Measurements from ENCODE around the gene HES7.
"Not testable (repeated sequence)": the region's sequence is repeated elsewhere in the genome, so short reads cannot be mapped to it uniquely, and the experiment has no call there.

HES7 gene

DNA sequence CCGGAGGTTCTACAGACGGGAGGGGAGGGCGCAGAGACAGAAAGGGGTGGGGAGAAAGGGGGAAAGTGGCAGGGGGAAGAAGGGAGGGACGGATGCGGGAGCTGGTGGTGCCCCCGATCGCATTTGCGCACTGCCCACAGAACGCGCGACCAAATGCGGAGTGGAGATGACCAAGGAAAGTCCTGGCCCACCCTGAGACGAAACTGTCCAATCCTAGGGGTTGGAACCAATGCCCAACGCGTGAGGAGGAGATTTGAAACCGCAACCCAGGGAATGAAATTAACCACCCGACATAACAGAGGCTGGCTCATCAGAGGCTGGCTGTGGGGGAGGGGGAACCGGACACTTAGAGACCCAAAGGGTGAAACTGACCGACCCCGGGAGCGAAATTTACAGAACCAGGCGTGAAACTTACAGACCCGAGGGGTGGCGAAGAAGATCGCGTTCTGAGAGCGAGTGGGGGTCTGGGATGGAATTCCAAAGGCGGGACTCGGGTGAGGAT lies 1.4 kb downstream of the HES7 start:
- peak; percentile 59 for DNase-seq (ENCODE audit: low read depth, low spot score)

DNA sequence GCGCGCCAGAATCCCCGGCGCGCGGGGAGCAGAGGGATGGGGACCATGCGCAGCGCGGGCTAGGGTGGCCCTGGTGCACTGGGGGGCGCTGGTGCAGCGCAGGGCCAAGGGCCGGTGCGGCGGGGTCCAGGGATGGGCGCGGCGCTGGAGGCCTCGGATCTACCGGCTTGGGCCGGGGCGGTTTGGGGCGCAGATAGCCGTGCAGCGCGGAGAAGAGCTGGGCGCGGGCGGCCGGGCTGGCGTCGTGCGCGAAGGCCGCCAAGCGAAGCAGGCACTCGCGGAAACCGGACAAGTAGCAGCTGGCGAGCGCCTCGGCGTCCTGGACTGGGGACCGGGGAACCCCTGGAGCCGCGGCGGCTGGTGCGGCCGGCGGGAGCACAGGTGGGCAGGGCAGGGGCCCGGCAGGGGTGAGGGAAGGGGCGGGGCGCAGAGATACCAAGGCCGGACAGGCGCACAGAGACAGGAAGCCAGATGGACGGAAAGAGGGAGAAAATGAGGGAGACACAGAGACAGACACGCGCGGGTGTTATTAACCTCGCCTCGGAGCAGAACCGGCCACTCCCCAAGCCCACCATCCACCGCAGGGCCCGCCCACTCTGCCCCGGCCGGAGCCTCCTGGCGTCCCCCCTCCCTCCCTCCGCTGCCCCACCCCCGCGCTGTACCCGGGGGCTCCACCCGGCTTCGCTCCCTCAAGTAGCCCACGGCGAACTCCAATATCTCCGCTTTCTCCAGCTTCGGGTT lies 2.1 kb downstream of the HES7 start:
- DNase-seq (ENCODE audit: low read depth, low spot score) = peak; percentile 86

DNA sequence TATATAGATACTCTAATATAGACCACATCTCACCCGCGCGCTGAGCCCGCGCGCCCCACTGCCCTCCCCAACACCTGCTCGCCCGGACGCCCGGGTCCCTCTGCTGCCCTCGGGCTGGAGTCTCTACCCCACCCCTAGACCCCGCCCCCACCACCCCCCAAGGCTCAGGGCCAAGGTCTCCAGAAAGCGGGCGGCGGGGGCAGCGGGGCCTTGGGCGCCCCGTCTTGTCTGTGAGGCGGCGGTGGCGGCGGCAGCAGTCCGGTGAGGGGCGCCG lies 2.6 kb downstream of the HES7 start:
- DNase-seq (ENCODE audit: low read depth, low spot score) = no peak

DNA sequence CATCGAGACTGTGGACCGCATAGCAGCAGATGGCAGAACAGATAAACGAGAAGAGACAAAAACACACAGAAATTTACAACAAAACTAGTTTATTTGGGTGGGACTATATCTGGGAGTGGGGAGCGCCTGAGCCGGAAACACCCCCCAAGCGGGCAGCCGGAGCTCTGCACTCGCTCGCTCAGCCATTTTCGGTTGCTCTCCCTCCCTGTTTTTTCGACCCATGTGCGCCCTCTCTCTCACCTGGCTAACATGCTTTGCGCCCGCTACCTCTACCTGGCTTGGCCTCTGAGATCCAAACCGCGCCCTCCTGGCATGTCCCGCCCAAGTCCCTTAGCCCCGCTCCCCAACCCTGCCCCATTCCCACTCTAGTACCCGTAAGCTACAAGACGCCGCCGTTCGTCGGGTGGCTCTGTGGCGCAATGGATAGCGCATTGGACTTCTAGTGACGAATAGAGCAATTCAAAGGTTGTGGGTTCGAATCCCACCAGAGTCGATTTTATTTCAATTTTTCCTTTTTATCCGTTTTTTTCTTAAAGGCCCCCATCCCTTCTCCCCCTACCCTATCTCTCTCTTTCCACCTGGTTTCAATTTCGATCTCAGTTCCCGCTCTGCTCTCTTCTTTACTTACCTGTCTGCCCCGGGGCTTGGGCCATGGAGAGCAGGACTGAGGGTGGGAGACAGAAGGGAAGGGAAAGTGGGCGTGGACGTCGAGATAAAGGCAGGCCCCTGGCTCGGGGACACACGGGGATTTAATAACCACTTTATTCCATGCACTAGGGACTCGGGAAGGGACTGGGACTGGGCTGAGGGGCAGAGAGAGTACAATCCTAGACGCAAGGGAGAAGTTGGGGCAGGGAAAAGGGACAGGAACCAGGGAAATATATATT lies 3.1 kb downstream of the HES7 start:
- DNase-seq (ENCODE audit: low read depth, low spot score) = peak; percentile 82

DNA sequence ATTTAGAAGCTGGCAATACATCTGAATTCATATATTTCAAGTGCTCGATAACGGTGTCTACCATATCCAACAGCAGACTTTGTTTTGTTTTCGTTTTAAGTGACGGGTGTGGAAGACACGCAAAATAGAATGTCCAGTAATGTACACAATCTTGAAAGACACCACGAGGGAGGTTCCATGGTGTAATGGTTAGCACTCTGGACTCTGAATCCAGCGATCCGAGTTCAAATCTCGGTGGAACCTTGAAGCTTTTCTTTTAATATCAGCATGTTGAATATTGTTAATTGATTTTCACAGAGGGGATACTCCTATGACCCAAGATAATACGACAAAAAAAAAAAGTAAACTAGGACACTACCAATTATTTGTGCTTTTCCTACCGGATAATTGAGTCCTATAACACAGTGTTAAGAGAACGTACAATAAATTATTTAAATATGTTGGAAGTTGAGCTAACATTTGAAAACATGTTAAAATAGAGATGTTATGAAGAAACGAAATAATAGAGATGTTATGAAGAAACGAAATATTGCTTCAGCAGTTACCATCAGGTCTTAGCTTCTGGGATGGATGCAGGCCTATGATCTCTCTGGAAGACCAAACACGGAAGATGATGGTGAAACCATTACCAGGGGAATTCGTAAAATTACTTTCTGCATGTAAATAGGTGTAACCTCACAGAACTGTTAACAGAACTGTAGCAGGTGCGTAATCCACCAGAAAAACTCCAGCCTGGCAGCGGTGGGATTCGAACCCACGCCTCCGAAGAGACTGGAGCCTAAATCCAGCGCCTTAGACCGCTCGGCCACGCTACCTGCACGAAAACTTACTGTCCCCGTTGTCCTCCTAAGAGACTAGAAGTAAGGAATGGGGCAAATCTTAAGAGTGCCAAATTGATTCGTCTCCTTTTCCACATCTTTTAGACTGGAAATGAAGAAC lies 4.1 kb downstream of the HES7 start:
- DNase-seq (ENCODE audit: low read depth, low spot score) = peak; percentile 93

DNA sequence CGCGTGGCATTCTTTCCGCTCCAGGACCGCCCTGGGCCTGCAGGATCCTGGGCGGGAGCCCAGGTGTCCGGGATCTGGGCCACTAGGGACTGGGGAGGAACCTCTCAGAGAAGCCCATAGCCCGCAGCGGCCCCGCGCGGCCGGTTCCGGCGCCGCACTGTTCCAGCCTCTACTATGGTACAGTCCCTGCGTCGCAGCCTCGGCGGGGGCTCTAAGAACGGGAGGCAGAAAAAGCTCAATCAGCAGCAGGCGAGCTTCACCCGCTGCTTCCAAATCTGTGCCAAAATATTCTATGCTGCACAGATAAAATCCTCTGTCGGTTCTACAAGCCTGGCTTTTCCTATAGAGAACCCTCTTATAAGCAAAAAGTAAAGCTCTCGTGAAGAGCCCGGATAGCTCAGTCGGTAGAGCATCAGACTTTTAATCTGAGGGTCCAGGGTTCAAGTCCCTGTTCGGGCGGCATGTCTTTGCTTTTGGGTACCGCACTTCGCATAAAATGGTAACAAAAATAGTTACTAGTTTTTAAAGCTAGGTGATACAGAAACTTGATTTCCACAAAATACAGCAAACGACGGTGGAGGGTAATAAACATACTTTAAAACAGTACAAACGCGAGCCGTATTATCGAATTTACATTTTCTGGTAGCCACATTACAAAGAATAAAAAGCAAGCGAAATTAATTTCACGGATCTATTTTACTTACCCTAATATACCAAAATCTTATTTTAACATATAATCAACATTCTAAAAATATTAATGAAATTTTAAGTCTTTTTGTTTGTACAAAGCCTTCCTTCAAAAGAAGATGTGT lies 4.9 kb downstream of the HES7 start:
- DNase-seq (ENCODE audit: low read depth, low spot score) = peak; percentile 92

DNA sequence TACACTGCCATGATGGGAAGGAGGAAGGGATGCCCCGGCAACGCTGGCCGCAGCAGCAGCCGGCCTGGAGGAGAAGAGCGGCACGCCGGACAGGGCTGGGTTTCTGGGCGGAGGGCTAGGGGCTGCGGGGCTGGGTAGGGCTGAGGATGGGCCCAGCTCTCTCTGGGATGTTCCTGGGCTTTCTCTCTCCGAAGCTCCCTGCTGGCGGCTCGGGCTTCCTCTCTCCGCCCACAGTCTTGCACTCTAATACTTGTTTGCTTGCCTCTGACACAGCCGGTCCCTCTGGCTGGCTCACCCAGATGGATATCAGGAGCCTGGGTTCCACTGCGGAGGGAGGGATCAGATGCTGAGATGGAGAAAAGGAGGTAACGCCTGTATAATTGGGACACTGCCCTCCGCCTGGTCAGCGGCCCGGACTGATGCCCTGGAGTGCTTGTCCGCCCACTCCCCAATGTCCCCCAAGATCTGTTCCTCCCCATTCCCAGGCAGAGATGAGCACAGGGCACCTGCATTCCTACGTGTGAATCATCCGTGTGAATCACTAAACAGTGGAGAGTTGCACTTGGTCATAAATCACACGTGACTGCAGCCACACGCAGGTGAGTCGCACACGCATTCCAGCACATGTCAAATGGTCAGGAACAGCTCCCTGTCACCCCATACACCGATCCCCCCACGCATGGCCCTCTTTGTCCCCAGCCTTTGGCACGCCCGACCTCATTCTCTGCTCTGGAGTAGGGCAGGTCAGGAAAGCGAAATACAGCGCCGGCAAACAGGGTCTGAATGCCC lies 5.7 kb downstream of the HES7 start, which contains the start of gene ALOXE3:
Gene ALOXE3 (minus strand): TSS at position 535 of the 789 bp plus-strand sequence. CDS start 524 bp downstream, at position 11.
- DNase-seq (ENCODE audit: low read depth, low spot score) = peak; percentile 70

DNA sequence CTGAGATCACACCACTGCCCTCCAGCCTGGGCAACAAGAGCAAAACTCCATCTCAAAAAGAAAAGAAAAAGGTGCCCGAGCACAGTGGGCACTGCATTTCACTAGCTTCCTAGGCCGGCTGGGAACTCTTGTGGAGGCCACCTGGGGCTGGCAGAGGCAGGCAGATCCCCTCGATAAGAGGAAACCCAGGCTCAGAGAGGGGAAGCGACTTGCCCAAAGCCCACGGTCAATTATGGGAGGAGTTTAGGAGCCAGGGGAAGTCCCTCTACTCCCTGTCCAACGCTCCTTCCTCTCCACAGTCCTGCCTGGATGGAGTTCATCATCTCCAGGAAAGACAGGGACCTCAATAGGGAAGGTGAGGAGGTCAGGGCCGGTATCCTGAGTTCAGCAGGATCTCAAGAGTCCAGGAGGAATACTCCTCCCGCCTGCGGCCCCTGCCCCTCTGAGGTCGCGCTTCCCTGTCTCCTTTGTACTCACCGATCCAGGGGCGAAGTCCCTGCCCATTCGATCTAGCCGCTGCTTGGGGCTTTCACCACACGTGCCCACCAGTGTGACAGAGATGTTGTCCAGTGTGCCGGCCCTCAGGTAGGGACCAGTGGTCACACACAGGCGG lies 6.4 kb downstream of the HES7 start:
- no peak for DNase-seq (ENCODE audit: low read depth, low spot score)

DNA sequence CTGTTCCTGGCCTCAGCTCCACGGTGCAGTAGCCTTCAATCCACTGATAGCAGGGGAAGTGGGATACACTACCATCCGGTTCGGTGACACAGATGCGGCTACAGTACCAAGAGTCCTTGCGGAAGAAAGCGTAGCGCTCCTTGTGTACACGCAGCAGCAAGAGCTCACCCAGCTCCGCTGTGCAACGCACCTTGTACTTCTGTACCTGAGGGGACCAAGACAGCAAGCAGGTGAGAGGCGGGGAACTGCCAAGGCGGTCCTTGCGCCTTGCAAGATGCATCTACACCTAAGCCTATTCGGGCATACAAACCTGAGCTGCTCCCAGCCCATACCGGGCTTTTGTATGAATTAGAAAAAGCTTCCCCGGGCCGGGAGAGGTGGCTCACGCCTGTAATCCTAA lies 7.1 kb downstream of the HES7 start:
- DNase-seq (ENCODE audit: low read depth, low spot score) = no peak

DNA sequence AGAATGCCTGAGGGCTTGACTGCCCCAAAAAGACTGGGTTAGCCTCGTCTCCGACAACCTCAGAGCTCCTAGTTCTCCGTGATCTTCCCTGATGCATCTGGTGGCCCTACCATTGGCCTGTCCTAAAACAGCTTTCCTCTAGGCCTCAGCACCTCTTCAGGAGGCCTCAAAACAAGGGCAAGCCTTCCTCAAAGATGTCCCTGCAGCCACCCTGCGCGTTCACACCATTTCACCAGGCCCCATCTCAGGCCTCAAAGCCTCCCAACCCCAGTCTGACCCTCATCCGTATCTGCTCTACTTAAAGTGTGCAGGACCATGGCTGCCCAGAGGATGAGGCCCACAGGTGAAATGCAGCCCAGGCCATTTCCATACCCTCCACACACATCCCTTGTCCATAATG lies 13.0 kb downstream of the HES7 start:
- no peak for DNase-seq (ENCODE audit: low read depth, low spot score)

DNA sequence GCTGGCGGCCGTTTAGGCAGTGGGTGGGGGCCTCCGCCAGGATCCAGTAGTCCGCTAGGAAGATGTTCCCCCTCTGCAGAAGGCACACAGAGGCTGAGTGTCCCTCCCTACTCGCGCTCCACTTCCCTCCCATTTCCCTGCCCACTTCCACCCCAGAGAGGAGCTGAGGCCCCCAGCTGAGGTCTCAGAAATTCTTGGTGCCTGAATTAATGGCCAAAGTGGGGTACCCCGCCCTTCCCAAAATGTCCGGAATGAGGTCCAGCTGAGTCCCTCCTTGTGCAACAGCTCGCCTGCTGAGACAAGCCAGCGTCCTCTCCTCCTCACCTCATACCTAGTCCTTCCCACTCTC lies 13.5 kb downstream of the HES7 start:
- no peak for DNase-seq (ENCODE audit: low read depth, low spot score)

DNA sequence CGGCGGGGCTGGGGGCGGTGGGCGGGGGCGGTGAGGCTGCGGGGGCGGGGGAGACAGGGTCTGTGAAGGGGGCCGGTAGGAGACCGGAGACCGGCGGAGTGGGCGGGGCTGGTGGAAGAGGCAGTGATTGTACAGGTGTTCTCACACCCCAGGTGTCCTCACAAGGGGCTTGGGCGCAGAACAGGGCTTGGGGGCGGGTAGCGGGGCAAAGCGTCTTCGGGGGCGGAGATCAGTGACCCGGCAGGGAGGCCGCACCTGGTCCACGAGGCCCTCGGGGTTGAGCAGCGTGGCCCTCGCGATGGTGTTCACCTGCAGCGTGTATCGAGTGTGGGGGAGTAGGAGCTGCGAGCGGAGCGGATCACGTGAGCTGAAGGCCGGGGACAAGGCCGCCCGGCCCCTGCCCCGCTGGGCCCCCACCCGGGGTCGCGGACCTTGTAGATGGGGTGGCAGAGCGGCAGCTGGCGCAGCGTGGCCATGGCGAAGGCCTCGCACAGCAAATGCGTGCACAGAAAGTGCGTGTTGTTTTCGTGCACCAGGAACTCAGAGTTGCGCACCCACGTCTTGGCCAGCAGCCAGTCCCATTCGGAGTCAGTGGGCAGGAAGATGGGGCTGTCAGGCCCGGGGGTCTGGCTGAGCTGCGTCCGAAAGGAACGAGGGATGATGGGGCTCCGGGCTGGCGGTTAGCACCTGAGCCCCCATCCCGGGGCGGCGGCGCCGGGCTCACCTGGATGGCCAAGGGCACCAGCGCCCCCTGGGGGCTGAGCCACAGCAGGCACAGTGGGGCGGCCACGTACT lies 14.0 kb downstream of the HES7 start:
- DNase-seq (ENCODE audit: low read depth, low spot score) = peak; percentile 60

DNA sequence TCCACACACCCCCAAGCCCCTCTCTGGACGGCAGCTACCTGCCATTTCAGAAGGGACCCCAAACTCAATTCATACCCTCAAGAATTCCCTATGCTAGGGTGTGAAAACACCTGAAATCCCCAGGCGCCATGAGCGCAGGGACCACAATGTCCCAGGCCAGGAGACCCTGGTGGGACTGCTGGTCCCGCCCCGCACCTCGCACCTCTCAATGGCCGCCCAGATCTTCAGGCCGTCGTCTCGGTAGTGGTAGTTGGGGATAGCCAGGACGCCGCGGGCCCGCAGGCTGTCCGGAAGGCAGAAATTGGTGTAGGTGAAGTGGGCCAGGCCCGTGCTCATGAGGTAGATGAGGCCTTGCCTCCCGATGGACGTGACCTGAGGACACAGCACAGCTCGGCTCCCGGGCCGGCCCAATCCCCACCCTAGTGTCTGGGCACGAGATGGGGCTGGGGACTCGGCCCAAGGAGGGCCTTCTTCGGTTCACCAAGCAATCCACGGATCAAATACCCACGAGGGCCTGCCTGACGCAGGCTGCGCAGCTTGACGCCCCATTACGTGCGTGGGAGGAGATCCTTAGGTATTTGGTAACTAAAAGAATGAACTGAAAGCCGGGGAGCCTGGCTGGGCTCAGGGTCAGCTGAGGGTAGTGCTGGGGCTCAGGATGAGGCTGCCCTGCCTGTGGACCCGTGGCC lies 14.8 kb downstream of the HES7 start:
- no peak for DNase-seq (ENCODE audit: low read depth, low spot score)

DNA sequence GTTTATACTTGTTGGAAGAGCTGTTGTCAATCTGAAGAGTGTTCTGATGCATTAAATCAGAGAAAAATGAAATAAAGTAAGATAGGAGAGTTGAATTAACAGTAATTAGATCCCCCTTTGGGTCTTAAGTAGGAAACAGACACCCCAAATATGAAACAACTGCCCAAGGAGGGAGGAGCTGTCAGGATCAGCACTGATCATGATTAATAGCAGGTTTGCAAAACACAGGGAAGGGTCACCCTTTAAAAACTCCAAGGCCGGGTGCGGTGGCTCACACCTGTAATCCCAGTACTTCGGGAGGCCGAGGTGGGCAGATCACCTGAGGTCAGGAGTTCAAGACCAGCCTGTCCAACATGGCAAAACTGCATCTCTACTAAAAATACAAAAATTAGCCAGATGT lies 16.9 kb downstream of the HES7 start:
- not testable (repeated sequence) for DNase-seq (ENCODE audit: low read depth, low spot score)

DNA sequence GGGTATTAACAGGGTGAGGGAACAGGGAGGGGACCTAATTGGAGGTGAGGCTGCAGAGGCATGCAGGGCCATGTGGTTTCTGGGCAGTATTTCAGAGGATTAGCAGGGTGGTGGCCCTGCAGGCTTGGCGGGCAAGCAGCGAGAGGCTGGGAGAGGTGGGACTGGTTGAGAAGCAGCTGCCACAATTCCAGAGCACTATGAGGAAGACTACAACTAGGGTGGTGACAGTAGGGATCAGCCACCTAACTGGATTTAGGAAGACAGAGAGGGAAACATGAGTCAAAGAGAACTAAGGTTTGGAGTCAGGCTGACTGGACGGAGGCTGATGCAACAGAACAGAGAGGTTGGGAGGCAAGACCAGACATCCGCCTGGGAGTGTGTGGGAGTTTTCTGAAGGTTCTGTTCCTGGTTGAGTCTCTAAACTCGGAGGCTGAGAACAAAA lies 17.9 kb downstream of the HES7 start:
- no peak for DNase-seq (ENCODE audit: low read depth, low spot score)

DNA sequence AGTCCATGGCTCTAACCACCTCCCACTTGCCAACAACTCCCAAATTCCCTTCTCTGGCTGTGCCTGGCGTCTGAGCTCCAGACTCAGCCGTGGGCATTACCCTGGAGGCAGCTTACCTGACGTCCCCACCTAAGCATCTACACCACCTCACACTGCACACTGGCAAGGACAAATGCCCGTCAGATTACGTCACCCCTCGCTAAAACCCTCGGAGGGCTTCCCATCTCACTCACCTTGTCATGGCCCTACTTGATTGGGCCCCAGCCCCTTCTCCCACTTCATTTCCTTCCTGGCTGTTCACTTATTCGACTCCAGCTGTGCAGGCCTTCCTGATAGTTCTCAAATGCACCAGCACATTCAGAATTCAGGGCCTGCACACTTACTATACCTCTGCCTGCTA lies 19.0 kb downstream of the HES7 start:
- no peak for DNase-seq (ENCODE audit: low read depth, low spot score)

DNA sequence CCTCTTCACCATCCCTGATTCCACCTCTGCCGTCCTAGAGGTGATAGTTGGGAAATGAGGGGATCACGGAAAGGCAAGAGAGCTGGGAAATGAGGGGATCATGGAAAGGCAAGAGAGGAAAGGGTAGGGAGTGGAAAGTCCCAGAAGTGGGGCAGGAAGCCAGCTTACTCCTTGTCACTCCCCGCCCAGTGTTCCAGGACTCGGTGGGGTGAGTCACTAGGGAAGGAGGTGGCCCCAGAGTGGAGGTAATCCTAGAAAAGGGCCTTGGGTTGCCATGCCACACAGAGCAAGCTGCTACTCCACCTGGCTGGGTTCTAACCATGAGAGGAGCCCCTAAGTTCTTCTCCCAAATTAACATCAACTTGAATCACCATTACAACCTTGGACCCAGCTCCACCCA lies 20.4 kb downstream of the HES7 start:
- no peak for DNase-seq (ENCODE audit: low read depth, low spot score)

DNA sequence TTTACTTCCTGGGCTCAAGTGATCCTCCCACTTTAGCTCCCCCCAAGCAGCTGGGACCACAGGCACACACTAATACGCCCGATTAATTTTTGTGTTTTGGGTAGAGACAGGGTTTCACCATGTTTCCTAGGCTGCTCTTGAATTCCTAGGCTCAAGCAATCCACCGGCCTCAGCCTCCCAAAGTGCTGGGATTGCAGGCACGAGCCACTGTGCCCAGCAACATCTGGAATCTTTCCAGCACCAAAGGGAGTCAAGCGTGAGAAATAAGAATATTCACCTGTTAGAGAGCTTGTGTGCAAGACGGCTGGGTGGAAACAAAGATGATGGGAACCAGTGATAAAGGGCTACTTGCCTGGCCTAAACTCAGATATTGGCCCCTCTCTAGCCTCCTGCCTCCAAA lies 22.2 kb downstream of the HES7 start:
- no peak for DNase-seq (ENCODE audit: low read depth, low spot score)
